ENCODE results near the gene MYL4.
"Not testable (repeated sequence)": the region's sequence is repeated elsewhere in the genome, so short reads cannot be mapped to it uniquely, and the experiment has no call there.

The MYL4 gene

DNA sequence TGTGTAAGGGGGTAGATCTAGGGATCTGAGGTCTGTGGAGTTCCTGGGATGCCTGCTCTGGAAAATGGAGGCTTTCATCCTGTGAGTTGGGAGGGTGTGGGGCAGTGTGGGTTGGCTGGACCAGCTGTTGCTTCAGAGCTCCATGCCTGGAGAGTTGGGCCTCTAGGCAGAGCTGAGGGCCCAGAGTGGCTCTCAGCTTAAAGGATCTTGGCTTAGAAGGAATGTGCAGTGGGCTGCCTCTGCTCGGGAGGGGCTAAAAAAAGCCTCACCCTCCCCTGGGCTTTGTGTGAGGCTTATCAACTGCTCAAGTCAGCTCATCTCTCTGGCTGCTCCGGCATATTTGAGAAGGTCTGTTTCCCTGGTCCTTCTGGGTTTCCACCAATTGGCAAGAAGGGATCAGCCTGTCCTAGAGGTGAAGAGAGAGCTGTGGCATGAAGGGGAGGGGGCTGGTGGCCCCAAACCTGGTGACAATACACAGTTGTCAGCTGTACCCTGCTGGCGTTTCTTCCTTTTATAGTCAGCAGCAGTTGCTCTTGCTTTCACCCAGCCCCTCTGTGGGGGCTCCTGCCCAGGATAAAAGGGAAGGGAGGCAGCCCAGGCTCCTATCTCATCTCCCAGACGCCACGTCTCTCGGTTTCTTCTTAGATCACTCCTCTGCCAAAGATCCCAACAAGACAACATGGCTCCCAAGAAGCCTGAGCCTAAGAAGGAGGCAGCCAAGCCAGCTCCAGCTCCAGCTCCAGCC, at the start of gene MYL4:
TSS of gene MYL4 (plus strand) at position 605 of the 745 bp plus-strand sequence. CDS start at position 680, 75 bp downstream.
- no peak for DNase-seq

DNA sequence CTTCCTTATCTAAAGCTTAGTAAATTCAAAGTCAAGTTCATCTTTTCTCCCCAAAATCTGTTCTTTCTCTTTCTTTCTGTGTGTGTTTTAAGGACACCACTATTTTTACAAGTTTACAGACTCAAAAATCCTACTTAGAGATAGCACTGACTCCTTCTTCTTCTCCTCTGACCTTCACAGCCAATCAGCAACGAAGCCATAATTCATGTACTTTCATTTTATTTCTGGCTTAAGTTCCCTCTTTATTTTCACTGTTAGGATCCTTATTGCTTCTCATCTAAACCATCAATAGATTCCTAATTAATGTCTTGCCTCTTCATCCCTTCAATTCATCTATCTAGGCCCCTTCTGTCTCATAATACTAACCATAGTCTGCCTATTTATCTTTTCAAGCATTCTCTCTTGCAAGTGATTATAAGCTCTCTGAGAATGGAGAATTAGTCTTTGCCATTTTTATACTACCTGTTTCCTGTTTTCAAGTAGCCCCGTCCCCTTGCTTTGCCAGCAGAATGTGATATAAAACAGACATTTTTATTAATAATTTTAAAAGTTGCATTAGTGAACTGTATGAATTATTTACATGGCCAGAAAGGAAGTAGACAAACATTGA, 47.0 kb upstream of the MYL4 start:
- DNase-seq = no peak

DNA sequence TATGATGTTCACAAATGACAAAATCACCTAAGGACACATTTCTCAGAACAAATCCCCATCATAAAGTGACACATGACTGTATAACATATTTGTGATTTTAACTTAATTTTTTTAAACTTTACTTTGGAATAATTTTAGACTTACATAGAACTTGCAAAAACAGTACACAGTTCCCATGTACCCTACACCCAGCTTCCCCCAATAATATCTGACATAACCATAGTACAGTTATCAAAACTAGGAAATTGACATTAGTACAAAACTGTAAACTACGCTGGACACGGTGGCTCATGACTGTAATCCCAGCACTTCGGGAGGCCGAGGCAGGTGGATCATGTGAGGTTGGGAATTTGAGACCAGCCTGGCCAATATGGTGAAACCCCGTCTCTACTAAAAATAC, 44.9 kb upstream of the MYL4 start:
- DNase-seq = no peak

DNA sequence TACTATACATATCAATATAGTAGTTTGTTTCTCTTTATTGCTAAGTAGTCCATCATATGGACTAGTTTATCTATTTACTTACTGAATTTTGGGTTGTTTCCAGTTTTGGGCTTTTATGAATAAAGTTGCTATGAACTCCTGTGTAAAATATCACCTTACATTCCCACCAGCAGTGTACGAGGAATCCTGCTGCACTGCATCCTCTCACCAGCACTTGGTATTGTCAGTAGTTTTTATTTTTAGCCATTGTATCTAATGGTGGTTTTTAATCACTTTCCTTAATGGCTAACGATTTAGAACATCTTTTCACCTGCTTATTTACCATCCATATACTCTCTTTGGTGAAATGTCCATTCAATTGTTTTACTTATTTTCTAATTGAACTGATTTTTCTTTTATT, 44.0 kb upstream of the MYL4 start:
- DNase-seq = no peak

DNA sequence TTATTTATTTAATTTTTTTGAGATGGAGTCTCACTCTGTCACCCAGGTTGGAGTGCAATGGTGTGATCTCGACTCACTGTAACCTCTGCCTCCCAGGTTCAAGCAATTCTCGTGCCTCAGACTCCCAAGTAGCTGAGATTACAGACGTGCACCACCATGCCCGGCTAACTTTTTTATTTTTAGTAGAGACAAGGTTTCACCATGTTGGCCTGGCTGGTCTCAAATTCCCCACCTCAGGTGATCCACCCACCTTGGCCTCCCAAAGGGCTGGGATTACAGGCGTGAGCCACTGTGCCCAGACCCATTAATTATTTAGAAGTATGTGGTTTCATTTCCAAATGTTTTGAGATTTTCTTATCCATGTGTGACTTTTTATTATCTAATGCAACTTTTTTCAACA, 42.3 kb upstream of the MYL4 start:
- DNase-seq = not testable (repeated sequence)

DNA sequence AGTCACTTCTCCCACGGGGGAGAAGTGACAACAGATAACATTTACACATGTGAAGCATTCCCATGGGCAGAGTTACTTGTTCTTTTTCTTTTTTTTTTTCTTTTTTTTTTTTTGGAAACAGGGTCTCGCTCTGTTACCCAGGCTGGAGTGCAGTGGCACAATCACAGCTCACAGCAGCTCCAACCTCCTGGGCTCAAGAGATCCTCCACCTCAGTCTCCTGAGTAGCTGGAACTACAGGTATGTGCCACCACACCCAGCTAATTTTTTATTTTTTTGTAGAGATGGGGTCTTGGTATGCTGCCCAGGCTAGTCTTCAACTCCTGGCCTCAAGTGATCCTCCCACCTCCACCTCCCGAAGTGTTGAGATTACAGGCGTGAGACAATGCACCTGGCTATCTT, 40.3 kb upstream of the MYL4 start:
- DNase-seq = not testable (repeated sequence)

DNA sequence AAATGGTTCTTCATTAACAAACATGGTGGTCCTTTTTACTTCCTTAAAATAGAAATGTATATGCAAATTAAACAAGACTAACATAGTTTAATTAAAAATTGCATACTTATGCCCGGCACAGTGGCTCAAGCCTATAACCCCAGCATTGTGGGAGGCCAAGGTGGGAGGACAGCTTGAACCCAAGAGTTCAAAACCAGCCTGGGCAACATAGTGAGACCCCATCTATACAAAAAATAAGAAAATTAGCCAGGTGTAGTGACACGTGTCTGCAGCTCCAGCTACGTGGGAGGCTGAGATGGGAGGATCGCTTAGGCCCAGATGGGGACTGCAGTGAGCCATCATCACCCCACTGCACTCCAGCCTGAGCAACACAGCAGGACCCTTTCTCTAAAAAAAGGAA, 38.4 kb upstream of the MYL4 start:
- no peak for DNase-seq

DNA sequence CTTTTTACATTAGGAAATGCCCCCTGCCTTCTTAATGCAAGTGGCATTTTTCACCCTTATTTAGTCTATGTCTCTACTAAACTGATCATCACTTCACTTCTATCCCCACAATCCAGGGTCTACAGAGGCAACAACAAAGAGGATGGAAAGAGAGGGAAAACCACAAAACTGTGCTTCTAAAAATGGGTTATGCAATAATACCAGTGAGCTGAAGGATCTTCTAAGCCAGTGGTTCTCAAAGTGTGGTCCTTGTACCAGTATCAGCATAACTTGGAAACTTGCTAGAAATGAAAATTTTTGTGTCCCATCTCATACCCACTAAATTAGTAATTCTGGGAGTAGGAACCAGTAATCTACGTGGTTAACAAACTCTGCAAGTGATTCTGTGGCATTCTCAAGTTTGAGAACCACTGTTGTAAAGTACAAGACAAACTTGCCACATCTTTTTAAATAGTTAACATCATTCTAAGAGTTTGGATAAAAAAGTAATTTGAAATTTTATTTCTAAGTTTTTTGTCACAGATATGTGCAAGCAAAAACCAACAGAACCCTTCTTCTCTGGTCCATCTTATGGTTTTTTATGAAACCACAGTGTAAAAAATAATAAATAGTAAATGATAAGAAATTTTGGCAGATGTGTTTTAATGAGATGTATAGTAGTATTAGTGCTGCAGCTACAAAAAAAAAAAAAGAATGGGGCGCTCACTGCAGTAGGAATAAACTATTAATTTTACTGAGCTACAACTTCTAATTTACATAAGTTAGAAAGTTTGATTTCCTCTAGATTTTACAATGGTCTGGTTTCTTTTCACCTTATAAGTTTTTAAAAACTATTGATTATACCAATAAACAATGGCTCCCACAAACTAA, 36.2 kb upstream of the MYL4 start:
- DNase-seq = no peak

DNA sequence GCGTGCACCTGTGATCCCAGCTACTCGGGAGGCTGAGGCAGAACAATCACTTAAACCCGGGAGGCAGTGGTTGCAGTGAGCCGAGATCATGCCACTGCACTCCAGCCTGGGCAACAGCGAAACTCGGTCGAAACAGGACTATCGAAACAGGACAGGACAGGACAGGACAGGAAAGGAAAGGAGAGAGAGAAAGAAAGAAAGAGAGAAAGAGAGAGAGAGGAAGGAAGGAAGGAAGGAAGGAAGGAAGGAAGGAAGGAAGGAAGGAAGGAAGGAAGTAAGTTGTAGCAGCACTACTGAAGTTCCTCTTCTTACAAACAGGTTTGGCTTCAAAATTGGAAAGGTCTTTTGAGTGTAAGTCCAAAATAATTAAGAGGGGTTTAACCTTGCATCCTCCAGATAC, 34.3 kb upstream of the MYL4 start:
- not testable (repeated sequence) for DNase-seq

DNA sequence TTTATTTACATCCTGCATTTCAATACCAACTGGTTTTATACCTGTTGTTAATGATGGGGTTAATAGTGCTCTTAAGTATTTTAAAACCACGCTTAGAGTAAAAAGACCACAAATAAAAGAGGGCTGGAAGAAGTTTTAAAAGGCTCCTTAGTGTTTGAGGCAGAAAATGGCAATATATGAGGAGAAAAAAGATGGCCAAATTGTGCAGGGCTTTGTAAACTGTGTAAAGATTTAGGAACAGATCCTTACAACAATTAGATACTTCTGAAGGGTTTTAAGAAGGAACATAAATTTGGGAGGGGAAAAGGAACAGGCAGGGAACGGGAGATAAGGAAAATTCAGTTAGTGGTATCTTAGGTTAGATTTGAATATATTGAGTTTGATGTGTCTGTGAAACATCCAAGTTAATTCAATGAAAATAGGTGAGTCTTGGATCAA, 32.7 kb upstream of the MYL4 start:
- no peak for DNase-seq

DNA sequence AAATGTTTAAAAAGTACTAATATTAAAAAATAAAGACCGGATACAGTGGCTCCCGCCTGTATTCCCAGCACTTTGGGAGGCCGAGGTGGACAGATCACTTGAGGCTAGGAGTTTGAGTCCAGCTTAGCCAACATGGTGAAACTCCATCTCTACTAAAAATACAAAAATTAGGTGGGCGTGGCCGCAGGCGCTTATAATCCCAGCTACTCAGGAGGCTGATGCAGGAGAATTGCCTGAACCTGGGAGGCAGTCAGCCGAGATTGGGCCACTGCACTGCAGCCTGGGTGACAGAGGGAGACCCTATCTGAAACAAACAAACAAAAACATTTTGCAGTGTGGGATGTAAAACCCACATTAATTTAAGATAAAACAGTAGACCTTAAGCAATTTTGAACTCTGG, 31.9 kb upstream of the MYL4 start:
- no peak for DNase-seq

DNA sequence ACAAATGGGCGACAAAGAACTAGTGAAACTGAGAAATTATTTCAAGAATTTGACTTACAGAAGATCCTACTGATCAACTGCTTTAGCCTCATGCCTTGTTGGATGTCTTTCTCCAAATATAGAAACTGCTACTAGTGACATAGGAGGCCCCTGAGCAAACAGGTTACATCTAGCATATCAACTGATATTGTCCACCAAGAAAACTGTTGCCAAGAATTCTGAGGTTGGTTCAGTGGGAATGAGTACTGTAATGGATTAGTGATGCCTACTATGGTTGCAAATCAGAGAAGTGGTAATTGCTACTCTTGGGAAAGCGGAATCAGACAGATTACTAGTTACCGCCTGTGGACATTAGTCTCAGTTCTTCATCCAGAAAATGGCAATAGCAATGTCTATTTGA, 30.0 kb upstream of the MYL4 start:
- no peak for DNase-seq

DNA sequence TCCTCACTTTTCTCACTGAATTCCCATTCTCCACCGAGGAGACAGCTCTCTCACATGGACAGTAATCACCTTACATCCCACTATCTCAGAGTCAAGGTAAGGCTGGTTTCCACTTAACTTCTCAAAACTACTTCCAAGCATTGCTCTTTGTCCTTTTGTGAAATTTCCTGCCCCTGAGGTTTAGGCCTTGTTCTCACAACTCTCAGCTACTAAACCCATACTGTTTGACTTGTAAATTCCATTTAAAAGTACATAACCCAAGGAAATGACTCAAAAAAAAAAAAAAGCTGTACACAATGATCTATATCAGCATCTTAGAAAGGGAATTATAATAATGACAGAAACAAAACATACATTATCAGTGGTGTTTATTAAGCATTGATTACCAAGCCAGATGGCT, 28.8 kb upstream of the MYL4 start:
- no peak for DNase-seq

DNA sequence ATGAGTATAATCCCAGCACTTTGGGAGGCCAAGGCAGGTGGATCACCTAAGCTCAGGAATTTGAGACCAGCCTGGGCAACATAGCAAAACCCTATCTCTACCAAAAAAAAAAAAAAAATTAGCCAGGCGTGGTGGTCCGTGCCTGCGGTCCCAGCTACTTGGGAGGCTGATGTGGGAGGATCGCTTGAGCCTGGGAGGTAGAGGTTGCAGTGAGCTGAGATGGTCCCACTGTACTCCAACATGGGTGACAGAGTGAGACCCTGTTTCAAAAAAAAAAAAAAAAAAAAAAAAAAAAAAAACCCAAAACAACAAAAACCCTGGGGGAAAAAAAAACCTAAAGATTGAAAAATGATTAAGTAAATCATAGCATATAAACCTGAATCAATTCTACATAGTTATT, 28.2 kb upstream of the MYL4 start:
- not testable (repeated sequence) for DNase-seq

DNA sequence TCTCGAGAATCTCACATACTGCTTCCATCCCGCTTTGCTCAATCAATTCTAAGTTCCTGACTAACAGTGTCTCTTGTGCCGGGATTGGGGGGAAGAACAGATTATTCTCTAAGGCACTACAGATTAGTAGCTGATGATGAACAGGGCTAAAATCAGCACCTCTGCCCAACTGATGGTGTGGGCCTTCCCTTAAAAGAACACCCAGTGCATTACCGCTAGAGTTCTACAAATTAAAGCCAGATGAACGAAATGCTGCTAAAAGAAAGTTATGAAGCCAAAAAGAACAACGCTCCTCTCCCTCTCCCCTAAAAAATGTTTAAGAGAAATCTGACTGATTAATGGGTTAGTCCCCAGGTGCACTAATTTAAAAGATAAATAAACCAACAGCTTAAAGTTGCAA, 24.5 kb upstream of the MYL4 start:
- no peak for DNase-seq

DNA sequence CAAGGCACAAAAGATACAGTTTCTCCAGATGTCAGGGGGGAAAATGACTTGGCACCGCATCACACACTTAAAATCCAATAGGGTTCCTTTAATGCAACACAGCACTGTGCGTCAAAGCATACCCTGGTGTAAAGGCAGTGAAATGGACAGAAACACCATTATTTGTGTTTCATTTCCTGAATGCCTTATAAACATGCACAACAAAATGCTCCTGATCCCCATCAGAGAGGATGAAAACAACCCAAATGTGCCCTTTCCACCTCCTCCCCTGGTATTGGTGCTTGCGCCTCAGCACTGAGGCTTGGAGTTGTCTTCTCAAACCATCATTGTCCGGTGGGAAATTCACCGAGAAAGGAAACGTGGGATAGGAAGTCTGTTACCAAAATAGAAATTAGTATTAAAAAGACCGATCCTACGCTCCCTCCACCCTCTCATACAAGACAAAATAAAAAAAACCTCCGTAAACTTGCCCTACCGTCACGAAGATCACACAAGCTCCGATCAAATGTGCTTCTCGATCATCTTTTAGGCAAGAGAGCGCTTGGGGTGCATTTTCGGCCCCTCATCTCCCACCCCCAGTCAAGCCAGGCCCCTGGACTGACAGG, 20.8 kb upstream of the MYL4 start:
- DNase-seq = no peak

DNA sequence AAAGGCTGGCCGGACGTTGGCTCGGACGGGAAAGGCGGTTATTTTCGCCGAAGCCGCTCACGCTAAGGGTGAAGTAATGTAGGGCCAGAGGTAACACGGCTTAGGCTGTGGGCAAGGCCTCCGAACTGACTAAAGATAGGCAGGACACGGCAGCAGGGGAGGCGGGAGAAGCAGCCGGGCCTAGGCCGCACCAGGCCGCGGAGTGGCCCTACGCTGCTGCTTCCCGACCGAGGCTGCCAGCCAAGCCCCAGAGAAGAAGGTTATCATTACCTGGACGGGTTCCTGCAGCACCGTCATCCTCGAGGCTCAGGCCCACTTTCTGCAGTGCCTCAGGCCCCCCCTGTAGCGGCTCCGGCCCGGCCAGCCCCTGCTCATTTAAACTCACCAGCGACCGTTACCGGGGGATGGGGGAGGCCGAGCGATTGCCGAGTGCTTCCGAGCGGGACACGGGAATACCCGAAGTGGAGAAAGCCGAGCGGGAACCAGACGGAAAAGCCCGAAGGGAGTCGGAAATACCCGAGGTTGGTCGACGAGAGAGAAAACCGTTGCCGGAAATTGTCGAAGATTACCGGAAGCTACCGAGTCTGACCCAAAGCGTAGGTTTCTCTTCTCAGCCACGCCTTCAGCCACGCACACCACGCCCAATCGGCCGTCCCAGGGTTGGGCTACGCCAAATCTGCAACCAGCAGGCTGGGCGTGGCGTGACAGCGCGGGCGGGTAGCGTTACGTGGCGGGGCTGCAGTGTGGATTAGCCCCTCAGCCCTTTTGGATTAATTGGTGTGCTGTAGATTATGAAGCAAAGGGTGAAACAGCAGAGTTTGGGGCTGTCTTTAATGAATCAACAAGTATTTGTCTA, 20.0 kb upstream of the MYL4 start, which contains the start of gene CDC27:
TSS of gene CDC27 (minus strand) at position 420 of the 856 bp plus-strand sequence. CDS start at position 297, 123 bp downstream.
- peak; percentile 95 for DNase-seq

DNA sequence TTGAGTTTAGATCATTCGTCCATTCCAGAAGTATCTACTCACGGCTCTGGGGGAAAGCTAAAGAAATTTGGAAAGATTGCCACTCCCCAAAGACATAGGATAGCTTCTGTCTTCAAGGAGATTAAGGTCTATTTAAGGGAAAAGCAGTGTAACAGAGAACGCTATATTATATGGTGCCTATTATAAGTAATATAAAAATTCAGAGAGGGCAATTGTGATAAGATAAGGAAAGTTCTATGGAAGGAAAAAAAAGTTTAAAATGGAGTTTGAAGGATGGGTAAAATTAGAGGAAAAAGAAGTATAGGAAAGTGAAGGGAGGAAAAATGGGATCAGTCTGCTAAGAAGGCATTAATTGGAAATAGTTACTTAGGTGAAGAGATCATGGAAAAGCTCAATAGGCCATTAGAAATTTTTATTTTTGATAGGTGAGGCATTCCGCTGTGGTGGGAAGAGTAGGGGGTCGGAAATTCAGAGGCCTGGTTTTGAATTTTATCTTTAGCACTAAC, 19.4 kb upstream of the MYL4 start:
- no peak for DNase-seq

DNA sequence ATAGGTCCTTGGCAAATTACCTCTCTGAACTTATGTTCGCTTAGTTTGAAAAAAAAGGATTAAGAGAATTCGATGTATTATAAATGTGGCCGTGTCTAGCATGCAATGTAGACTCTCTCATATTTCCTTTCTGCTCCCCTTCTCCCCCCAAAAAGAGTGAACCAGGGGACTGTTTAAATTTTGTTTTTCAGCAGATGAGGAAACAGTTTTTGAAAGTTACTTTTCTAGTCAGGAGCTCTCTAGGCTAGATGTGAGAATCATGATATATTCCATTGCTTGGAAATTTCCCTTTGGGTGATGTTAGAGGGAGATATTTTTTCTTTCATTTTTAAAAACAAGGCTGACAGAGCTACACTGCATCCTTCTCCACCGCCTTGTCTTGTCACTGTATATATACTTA, 18.9 kb upstream of the MYL4 start:
- DNase-seq = no peak

DNA sequence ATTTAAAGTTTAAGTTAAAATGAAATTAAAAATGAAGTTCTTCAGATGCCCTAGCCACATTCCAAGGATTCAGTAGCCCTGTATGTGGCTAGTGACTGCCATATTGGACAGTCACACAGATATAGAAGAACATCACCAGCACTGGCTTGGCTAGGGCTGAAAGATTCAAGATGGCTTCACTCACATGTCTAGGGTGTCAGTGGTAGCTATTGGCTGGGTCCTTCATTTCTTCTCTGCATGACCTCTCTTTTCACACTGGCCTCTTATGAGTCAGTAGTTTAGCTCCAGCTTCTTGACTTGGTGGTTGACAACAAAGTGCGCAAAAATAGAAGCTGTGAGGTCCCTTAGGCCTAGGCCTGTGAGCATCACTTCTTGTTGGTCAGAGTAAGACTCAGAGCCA, 18.4 kb upstream of the MYL4 start:
- DNase-seq = no peak

DNA sequence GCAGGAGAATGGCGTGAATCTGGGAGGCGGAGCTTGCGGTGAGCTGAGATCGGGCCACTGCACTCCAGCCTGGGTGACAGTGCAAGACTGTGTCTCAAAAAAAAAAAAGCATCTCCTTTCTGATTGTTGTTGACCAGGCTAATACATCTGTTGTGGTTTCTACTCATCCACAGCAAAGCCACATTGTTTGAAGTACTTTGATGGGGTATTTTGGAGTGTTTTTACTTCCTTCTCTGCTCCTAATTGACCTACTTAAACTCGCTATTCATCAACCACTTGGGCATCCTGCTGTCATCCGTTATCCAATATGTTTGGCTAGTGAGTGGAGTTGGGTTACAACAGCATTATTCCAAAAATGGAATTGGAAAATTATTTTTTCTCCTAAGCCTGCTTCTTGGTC, 16.6 kb upstream of the MYL4 start:
- no peak for DNase-seq

DNA sequence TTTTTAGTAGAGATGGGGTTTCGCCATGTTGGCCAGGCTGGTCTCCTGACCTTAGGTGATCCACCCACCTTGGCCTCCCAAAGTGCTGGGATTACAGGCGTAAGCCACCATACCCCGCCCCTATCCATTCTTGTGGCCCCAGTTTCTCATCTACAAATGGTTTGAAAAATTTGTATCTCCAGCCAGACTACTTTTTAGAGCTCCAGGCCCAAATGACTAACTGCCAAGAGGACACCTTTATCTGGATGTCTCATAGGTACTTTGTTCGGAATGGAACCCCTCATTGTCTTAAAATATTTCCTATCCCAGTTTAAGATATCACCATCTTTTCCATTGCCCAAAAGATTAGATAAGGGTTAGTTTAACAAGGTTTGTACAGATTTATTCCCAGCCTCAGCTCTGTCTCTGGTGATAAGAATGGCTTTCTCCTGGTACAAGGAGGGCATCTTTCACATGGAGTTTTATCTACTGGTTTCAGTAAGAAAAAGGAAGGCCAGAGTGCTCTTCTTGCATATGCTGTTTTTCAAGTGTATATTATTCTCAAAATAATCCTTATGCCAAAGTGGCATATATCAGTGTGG, 15.1 kb upstream of the MYL4 start:
- DNase-seq = no peak
